HL-60 (cell line): ENCODE measurements around the gene CACNA1C.

Experiments
- DNase-seq, 2 experiments: peaks; one replicate each; pipeline ENCODE4 v3.0.0-alpha.2; 2010 to 2020; ENCODE audit warnings: low read depth in 1 of 2, low spot score in 1 of 2
- H3K27ac ChIP-seq: fragments of 250-450 bp; sonication (Bioruptor Pico); replicated peaks from 2 replicates; pipeline ENCODE4 v1.5.1; 2020; ENCODE audit warnings: mild to moderate bottlenecking, moderate library complexity
- H3K27me3 ChIP-seq: fragments of 250-450 bp; sonication (Bioruptor Pico); 2 replicates; pipeline ENCODE4 v1.5.1; 2021; ENCODE audit warnings: mild to moderate bottlenecking, moderate library complexity; ENCODE audit not compliant: insufficient read depth, poor library complexity, severe bottlenecking
- H3K4me3 ChIP-seq: replicated peaks from 2 replicates; pipeline ENCODE4 v1.5.1; 2011; ENCODE audit warnings: mild to moderate bottlenecking, control low read depth, low read length; ENCODE audit not compliant: insufficient read depth
- CTCF ChIP-seq: IDR thresholded peaks from one replicate; pipeline ENCODE4 v1.5.1; 2011; ENCODE audit warnings: low read length, control low read depth, inconsistent platforms; ENCODE audit not compliant: insufficient read depth
- GABPA ChIP-seq: IDR thresholded peaks from 2 replicates; pipeline ENCODE4 v1.6.1; 2012; ENCODE audit warnings: low read depth
- POLR2AphosphoS5 ChIP-seq: IDR thresholded peaks from 2 replicates; pipeline ENCODE4 v1.6.1; 2012; ENCODE audit warnings: low read depth
- SPI1 ChIP-seq: IDR thresholded peaks from 2 replicates; pipeline ENCODE4 v1.6.1; 2012; ENCODE audit warnings: low read depth, mild to moderate bottlenecking, borderline replicate concordance
- TF ChIP-seq, protein P1 (sequence below): IDR thresholded peaks from 2 replicates; pipeline ENCODE4 v1.6.1; 2012; ENCODE audit warnings: low read depth; ENCODE audit not compliant: insufficient replicate concordance

CACNA1C gene

GRCh38 chr12:2387103-2387834, 334.5 kb downstream of the CACNA1C start:
- H3K27me3 ChIP-seq, result no peaks in the 10 kb centered on the region
- no peak overlapping the region for H3K4me3 ChIP-seq
- TF ChIP-seq POLR2AphosphoS5, result no peak
- no peak for TF ChIP-seq CTCF
- no peak for TF ChIP-seq SPI1
- TF ChIP-seq, protein P1, sequence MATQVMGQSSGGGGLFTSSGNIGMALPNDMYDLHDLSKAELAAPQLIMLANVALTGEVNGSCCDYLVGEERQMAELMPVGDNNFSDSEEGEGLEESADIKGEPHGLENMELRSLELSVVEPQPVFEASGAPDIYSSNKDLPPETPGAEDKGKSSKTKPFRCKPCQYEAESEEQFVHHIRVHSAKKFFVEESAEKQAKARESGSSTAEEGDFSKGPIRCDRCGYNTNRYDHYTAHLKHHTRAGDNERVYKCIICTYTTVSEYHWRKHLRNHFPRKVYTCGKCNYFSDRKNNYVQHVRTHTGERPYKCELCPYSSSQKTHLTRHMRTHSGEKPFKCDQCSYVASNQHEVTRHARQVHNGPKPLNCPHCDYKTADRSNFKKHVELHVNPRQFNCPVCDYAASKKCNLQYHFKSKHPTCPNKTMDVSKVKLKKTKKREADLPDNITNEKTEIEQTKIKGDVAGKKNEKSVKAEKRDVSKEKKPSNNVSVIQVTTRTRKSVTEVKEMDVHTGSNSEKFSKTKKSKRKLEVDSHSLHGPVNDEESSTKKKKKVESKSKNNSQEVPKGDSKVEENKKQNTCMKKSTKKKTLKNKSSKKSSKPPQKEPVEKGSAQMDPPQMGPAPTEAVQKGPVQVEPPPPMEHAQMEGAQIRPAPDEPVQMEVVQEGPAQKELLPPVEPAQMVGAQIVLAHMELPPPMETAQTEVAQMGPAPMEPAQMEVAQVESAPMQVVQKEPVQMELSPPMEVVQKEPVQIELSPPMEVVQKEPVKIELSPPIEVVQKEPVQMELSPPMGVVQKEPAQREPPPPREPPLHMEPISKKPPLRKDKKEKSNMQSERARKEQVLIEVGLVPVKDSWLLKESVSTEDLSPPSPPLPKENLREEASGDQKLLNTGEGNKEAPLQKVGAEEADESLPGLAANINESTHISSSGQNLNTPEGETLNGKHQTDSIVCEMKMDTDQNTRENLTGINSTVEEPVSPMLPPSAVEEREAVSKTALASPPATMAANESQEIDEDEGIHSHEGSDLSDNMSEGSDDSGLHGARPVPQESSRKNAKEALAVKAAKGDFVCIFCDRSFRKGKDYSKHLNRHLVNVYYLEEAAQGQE, result no peak
- no peak for TF ChIP-seq GABPA
- no peak overlapping the region for H3K27ac ChIP-seq
- DNase-seq, result no peak

- no peak overlapping the region for H3K4me3 ChIP-seq
- no peak for DNase-seq
- TF ChIP-seq CTCF, result no peak
- no peak for TF ChIP-seq GABPA
- TF ChIP-seq, protein P1, result no peak
- TF ChIP-seq SPI1, result no peak
- TF ChIP-seq POLR2AphosphoS5, result no peak
- no peak overlapping the region for H3K27ac ChIP-seq
- H3K27me3 ChIP-seq, result no peaks in the 10 kb centered on the region
Observed at GRCh38 chr12:2389079-2389790, 336.4 kb downstream of the CACNA1C start.

GRCh38 chr12:2390133-2390532, 337.3 kb downstream of the CACNA1C start:
- Histone ChIP-seq H3K27ac (no peak overlapping the region), H3K27me3 (no peaks in the 10 kb centered on the region), H3K4me3 (no peak overlapping the region)
- no peak for TF ChIP-seq SPI1
- TF ChIP-seq, protein P1, result no peak
- TF ChIP-seq POLR2AphosphoS5, result no peak
- TF ChIP-seq GABPA, result no peak
- TF ChIP-seq CTCF, result no peak
- DNase-seq, result no peak
